ENCODE measurements around the gene MYH7B.
A peak's percentile ranks its signal among the peaks of the same experiment; 100 is the strongest.

The MYH7B gene

DNA sequence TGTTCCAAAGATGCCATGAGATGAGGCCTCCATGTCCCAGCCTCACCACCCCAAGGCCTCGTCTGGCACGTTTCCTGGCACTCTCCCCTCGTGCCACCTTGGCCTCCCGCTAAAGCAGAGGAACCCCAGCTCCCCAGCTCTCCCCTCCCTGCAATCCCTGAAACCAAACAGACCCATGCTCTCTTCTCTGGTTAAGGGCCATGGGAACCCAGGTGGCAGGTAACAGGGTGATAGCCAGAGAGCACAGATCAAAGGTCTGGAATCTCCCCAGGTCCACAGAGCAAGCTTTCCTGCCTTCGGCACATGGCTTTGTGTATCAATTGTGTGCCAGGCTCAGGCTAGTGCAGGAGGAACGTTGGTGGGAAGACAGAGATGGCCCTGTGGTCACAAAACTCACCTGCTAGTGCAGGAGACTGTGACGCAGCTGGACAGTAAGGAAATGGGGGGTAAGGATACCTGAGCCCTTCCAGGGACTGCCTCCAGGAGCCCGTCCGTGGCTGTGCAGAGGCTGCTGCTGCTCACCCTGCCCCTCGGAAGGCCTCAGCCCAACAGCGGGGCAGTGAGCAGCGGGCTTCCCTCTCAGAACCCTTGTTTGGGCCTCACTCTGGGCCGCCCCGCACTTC is 39.0 kb downstream of the MYH7B start:
- no peak for DNase-seq

- no peak for DNase-seq
These were observed 39.5 kb downstream of the MYH7B start for GRCh38 chr20:34995192-34995591.

- no peak for DNase-seq
These were observed 40.0 kb downstream of the MYH7B start for GRCh38 chr20:34995696-34996095.

DNA sequence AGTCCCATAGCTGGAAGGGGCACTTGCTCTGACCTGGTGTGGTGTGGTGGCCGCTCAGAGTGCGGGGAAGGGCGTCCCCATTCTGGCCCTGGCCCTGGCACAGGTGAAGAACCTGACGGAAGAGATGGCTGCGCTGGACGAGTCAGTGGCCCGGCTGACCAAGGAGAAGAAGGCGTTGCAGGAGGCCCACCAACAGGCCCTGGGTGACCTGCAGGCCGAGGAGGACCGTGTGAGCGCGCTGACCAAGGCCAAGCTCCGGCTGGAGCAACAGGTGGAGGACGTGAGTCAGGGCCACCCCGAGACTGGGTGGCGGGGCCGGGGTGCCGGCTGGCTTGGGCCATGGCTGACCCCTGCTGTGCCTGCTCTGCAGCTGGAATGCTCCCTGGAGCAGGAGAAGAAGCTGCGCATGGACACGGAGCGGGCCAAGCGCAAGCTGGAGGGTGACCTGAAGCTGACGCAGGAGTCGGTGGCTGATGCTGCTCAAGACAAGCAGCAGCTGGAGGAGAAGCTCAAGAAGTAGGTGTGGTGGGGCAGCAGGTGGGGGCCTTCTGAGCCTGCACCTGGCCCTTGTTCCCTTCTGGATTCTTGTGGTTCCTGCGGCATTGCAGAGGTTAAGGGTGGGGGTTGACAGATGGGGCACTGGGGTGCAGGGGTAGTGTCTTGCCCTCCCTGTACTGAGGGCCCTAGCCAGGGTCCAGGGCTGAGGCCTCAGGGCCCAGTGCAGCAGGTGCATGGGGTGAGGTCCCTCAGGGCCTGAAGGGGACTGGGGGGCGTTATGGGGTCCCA is 40.8 kb downstream of the MYH7B start:
- DNase-seq, result no peak

DNA sequence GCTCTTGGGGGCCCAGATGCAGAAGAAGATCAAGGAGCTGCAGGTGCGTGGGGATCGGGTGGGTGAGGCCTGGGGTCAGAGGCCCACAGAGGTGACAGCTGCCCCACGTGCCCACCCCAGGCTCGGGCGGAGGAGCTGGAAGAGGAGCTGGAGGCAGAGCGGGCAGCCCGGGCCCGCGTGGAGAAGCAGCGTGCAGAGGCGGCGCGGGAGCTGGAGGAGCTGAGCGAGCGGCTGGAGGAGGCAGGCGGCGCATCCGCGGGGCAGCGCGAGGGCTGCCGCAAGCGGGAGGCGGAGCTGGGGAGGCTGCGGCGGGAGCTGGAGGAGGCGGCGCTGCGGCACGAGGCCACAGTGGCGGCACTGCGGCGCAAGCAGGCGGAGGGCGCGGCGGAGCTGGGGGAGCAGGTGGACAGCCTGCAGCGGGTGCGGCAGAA is 41.5 kb downstream of the MYH7B start:
- no peak for DNase-seq

DNA sequence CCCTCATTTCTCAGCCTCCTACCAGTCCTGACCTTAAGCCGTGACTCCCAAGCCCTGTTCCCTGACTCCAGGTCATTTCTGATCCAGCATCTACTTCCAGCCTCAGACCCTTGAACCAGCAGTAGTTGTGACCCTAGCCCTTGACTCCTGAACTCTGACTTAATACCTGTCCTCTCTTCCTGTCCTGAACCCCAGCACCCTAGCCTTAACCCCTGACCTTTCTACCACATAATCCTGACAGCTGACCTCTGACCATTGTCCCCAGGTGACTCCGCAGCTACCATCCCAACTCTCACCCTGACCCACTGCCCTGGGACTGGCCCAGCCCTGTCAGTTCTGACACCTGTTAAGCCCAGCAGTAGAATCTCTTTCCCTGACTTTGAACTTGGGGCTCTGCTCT is 42.1 kb downstream of the MYH7B start:
- no peak for DNase-seq

DNA sequence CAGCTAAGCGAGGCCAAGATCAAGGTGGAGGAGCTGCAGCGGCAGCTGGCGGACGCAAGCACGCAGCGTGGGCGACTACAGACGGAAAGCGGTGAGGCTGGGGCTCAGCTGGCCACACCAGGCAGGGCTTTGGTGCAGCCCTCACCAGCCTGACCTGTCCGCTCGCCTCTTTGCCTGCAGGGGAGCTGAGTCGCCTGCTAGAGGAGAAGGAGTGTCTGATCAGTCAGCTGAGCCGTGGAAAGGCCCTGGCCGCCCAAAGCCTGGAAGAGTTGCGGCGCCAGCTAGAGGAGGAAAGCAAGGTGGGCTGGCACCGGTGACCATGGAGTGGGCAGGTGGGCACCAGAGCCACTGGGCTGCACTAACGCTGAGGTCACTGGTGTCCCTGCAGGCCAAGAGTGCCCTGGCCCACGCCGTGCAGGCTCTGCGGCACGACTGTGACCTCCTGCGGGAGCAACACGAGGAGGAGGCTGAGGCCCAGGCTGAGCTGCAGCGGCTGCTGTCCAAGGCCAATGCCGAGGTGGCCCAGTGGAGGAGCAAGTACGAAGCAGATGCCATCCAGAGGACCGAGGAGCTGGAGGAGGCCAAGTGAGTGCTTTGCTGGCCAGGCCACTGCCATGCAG is 42.8 kb downstream of the MYH7B start:
- DNase-seq, result no peak

DNA sequence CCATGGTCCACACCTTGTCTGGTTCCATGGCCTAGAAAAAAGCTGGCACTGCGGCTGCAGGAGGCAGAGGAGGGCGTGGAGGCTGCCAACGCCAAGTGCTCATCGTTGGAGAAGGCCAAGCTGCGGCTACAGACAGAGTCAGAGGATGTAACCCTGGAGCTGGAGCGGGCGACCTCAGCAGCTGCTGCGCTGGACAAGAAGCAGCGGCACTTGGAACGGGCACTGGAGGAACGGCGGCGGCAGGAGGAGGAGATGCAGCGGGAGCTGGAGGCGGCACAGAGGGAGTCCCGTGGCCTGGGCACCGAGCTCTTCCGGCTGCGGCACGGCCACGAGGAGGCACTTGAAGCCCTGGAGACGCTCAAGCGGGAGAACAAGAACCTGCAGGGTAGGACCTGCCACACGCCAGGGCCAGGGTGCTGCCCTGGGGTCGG is 43.4 kb downstream of the MYH7B start:
- DNase-seq, result no peak

- DNase-seq, result no peak
These were observed 44.1 kb downstream of the MYH7B start for GRCh38 chr20:34999782-35000181.

GRCh38 chr20:35000311-35000921 is 44.7 kb downstream of the MYH7B start:
- DNase-seq, result peak; percentile 70

DNA sequence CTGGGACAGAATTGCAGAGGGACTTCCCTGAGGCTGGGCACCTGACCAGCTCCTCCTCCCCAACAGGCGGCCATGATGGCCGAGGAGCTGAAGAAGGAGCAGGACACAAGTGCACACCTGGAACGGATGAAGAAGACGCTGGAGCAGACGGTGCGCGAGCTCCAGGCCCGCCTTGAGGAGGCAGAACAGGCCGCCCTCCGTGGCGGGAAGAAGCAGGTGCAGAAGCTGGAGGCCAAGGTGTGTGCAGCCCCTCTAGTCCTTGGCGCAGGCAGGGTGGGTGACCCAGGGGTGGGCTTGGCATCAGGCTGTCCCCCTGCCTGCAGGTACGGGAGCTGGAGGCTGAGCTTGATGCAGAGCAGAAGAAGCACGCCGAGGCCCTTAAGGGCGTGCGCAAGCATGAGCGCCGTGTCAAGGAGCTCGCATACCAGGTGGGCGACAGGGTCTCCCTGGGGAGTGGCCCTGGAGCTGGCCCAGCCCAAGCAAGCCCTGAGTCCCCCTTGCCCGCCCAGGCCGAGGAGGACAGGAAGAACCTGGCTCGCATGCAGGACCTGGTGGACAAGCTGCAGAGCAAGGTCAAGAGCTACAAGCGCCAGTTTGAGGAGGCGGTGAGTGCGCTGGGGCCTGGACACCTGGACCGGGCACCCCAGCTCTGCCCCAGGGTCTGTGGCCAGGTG is 45.4 kb downstream of the MYH7B start:
- no peak for DNase-seq

DNA sequence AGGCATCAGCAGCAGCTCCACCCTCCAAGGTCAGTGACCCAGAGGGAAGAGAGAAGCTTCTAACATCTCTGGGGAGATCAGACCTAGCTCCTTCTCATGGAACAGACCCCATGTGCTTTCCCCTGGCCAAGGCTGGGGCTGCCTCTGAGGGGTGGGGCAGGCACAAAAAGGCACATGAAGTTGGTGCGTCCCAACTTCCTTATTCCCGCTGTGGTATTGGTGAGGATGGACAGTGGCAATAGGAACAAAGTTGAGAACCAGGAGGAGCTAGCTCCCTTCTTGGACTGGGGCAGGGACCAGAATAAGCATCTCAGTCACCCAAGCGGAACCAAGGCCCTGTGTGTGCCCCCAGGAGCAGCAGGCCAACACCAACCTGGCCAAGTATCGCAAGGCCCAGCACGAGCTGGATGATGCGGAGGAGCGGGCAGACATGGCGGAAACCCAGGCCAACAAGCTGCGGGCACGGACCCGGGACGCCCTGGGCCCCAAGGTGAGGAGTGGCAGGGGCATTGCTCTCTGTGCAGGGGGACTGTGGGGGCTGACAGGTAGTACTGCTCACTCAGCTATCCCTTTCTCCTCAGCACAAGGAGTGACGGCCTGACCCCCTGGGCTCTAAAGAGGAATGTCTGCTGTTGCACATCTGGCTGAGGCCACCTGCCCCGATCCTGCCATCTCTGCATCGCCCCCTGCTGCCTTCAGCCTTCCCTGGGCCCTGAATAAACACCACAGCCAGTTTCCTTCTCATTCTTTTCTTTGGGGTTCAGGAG is 46.1 kb downstream of the MYH7B start:
- DNase-seq, result no peak

GRCh38 chr20:35002426-35003210 is 47.0 kb downstream of the MYH7B start:
- DNase-seq, result no peak

GRCh38 chr20:35003211-35004031 is 47.8 kb downstream of the MYH7B start:
- DNase-seq, result no peak

DNA sequence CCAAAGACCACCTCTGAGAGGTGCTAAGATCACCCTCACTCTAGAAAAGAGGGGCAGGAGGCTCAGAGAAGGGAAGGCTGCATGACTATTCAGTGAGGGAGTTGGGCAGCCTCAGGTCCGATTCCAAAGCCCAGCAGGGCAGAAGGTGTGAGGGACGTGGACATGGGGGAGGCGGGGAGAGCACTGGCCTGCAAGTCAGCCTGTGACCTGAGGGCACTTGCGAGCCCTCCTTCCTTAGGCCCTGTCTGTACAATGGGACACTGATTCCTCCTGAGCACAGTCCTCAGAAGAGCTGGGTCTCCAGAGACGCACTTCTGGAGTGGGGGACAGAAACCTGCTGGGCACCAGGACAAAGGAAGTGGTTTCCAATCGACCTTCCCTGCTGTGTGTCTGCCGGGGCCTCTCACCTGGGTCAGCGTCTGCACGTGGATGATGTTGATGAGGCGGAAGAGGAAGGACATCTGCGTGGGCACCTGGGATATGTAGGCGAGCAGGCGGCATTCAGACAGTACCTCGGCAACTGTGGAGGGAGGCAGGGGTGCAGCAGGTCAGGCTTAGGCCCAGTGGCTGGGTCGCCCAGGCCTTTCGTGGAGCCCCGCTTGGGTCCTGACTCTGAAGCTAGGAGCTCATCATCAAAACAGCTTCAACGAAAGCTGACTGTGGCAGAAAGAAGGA is 48.5 kb downstream of the MYH7B start:
- no peak for DNase-seq

- no peak for DNase-seq
These were observed 49.2 kb downstream of the MYH7B start for GRCh38 chr20:35004749-35005462.
